Activated T-helper 17 cell treated with anti-CD3 and anti-CD28 coated beads, Interleukin-2, amount 50 U/mL, for 72 hours (primary cell): ENCODE results near the gene SPATA18. TPM values are rescaled to one million over a fixed set of nuclear protein-coding genes. Genes with fewer than 3 reads are reported as not detected.

Source experiments
- ATAC-seq: fragments of 150-1000 bp; cut with Tn5 transposase; replicated peaks from 2 replicates; pipeline ENCODE4 v1.10.0; 2021; ENCODE audit warnings: mild to moderate bottlenecking, moderate library complexity
- H3K27ac Mint-ChIP-seq: one replicate; pipeline ENCODE4 v1.8.0; 2022; ENCODE audit warnings: mixed read lengths
- H3K27me3 Mint-ChIP-seq: one replicate; pipeline ENCODE4 v1.8.0; 2022; ENCODE audit warnings: mixed read lengths
- H3K36me3 Mint-ChIP-seq: one replicate; pipeline ENCODE4 v1.8.0; 2022; ENCODE audit warnings: low read depth, mild to moderate bottlenecking, mixed read lengths
- H3K4me1 Mint-ChIP-seq: one replicate; pipeline ENCODE4 v1.8.0; 2022; ENCODE audit warnings: mixed read lengths
- H3K4me3 Mint-ChIP-seq: one replicate; pipeline ENCODE4 v1.8.0; 2022; ENCODE audit warnings: mild to moderate bottlenecking, mixed read lengths
- H3K9me3 Mint-ChIP-seq: one replicate; pipeline ENCODE4 v1.8.0; 2022; ENCODE audit warnings: mixed read lengths
- total RNA-seq, 2 donors: library from RNA; stranded (reverse); gene quantifications; one replicate each; pipeline ENCODE4 v1.2.3, GENCODE V29; 2022

The SPATA18 gene
- total RNA-seq, 2 donors from 2014 or later, result 0.13 to 0.19 TPM

- peak overlapping the region; percentile 79 for H3K27ac Mint-ChIP-seq
- ATAC-seq, result no peak
- H3K4me3 Mint-ChIP-seq, result peak overlapping the region; percentile 80
- H3K9me3 Mint-ChIP-seq, result no peaks in the 10 kb centered on the region
- H3K4me1 Mint-ChIP-seq, result peaks cover 18% of the 10 kb centered on the region
- peaks cover under 1% of the 10 kb centered on the region for H3K36me3 Mint-ChIP-seq
- peaks cover 9% of the 10 kb centered on the region for H3K27me3 Mint-ChIP-seq
Observed at GRCh38 chr4:52036886-52037530, 14.1 kb upstream of the SPATA18 start.

GRCh38 chr4:52037689-52038102 is 13.4 kb upstream of the SPATA18 start:
- Mint-ChIP-seq H3K27me3 (peaks cover 15% of the 10 kb centered on the region), H3K9me3 (no peaks in the 10 kb centered on the region), H3K4me3 (peak overlapping the region; percentile 80), H3K27ac (peak overlapping the region; percentile 79), H3K4me1 (peaks cover 18% of the 10 kb centered on the region), H3K36me3 (no peaks in the 10 kb centered on the region)
- peak; percentile 65 for ATAC-seq

- peak within 1 kb of the TSS; percentile 79 for H3K27ac Mint-ChIP-seq
- H3K27me3 Mint-ChIP-seq, result peaks cover 18% of the 10 kb centered on the region
- peaks cover 18% of the 10 kb centered on the region for H3K4me1 Mint-ChIP-seq
- no peaks in the 10 kb centered on the region for H3K9me3 Mint-ChIP-seq
- peak; percentile 95 for ATAC-seq
- peak within 1 kb of the TSS; percentile 80 for H3K4me3 Mint-ChIP-seq
- no peaks in the 10 kb centered on the region for H3K36me3 Mint-ChIP-seq
Observed at GRCh38 chr4:52038103-52038912, 12.8 kb upstream of the SPATA18 start, which contains the start of gene SGCB. SGCB (minus strand) TSS chr4:52038299; CDS start chr4:52038259, 40 bp downstream.

- Mint-ChIP-seq H3K4me1 (no peaks in the 10 kb centered on the region), H3K27ac (no peak overlapping the region), H3K9me3 (no peaks in the 10 kb centered on the region), H3K4me3 (no peak overlapping the region), H3K36me3 (no peaks in the 10 kb centered on the region), H3K27me3 (peaks cover 46% of the 10 kb centered on the region)
- no peak for ATAC-seq
Observed at GRCh38 chr4:52045028-52045427, 6.1 kb upstream of the SPATA18 start.

- Mint-ChIP-seq H3K36me3 (no peaks in the 10 kb centered on the region), H3K4me1 (peaks cover 7% of the 10 kb centered on the region), H3K27ac (no peak overlapping the region), H3K9me3 (no peaks in the 10 kb centered on the region), H3K27me3 (peaks cover 46% of the 10 kb centered on the region), H3K4me3 (no peak overlapping the region)
- ATAC-seq, result no peak
Observed at GRCh38 chr4:52049266-52049665, 1.8 kb upstream of the SPATA18 start.

- no peaks in the 10 kb centered on the region for H3K9me3 Mint-ChIP-seq
- peak; percentile 53 for ATAC-seq
- no peak overlapping the region for H3K27ac Mint-ChIP-seq
- H3K4me3 Mint-ChIP-seq, result peak overlapping the region; percentile 65
- H3K36me3 Mint-ChIP-seq, result no peaks in the 10 kb centered on the region
- H3K4me1 Mint-ChIP-seq, result peaks cover 7% of the 10 kb centered on the region
- peaks cover 48% of the 10 kb centered on the region for H3K27me3 Mint-ChIP-seq
Observed at GRCh38 chr4:52051615-52052474, 741 bp downstream of the SPATA18 start.

GRCh38 chr4:52052475-52052780 is 1.3 kb downstream of the SPATA18 start:
- Mint-ChIP-seq H3K36me3 (no peaks in the 10 kb centered on the region), H3K9me3 (no peaks in the 10 kb centered on the region)

GRCh38 chr4:52054254-52054653 is 3.1 kb downstream of the SPATA18 start:
- Mint-ChIP-seq H3K27ac (no peak overlapping the region), H3K27me3 (peaks cover 46% of the 10 kb centered on the region)
- no peak for ATAC-seq

More at GRCh38 chr4:52052475-52052780, 1.3 kb downstream of the SPATA18 start:
- peak overlapping the region; percentile 65 for H3K4me3 Mint-ChIP-seq
- no peak overlapping the region for H3K27ac Mint-ChIP-seq
- H3K27me3 Mint-ChIP-seq, result peaks cover 50% of the 10 kb centered on the region
- peaks cover 7% of the 10 kb centered on the region for H3K4me1 Mint-ChIP-seq
- no peak for ATAC-seq

GRCh38 chr4:52057196-52057595 is 6.1 kb downstream of the SPATA18 start:
- H3K36me3 Mint-ChIP-seq, result no peaks in the 10 kb centered on the region
- ATAC-seq, result no peak
- peaks cover 3% of the 10 kb centered on the region for H3K4me1 Mint-ChIP-seq
- H3K4me3 Mint-ChIP-seq, result no peak overlapping the region
- H3K27ac Mint-ChIP-seq, result no peak overlapping the region
- H3K9me3 Mint-ChIP-seq, result no peaks in the 10 kb centered on the region
- peaks cover 39% of the 10 kb centered on the region for H3K27me3 Mint-ChIP-seq

More at GRCh38 chr4:52054254-52054653, 3.1 kb downstream of the SPATA18 start:
- Mint-ChIP-seq H3K9me3 (no peaks in the 10 kb centered on the region), H3K4me1 (peaks cover 7% of the 10 kb centered on the region), H3K36me3 (no peaks in the 10 kb centered on the region), H3K4me3 (no peak overlapping the region)

GRCh38 chr4:52058275-52058674 is 7.2 kb downstream of the SPATA18 start:
- no peak overlapping the region for H3K27ac Mint-ChIP-seq
- H3K4me3 Mint-ChIP-seq, result no peak overlapping the region
- no peaks in the 10 kb centered on the region for H3K36me3 Mint-ChIP-seq

GRCh38 chr4:52059372-52059771 is 8.3 kb downstream of the SPATA18 start:
- no peak for ATAC-seq
- no peaks in the 10 kb centered on the region for H3K9me3 Mint-ChIP-seq
- peaks cover 18% of the 10 kb centered on the region for H3K27me3 Mint-ChIP-seq
- no peaks in the 10 kb centered on the region for H3K4me1 Mint-ChIP-seq
- H3K27ac Mint-ChIP-seq, result no peak overlapping the region
- no peak overlapping the region for H3K4me3 Mint-ChIP-seq
- no peaks in the 10 kb centered on the region for H3K36me3 Mint-ChIP-seq

More at GRCh38 chr4:52058275-52058674, 7.2 kb downstream of the SPATA18 start:
- Mint-ChIP-seq H3K27me3 (peaks cover 28% of the 10 kb centered on the region), H3K9me3 (no peaks in the 10 kb centered on the region), H3K4me1 (no peaks in the 10 kb centered on the region)
- ATAC-seq, result no peak

GRCh38 chr4:52069571-52069970 is 18.5 kb downstream of the SPATA18 start:
- no peak overlapping the region for H3K27ac Mint-ChIP-seq
- H3K4me3 Mint-ChIP-seq, result no peak overlapping the region
- no peaks in the 10 kb centered on the region for H3K4me1 Mint-ChIP-seq
- H3K27me3 Mint-ChIP-seq, result peaks cover 39% of the 10 kb centered on the region
- peaks cover 3% of the 10 kb centered on the region for H3K9me3 Mint-ChIP-seq
- no peaks in the 10 kb centered on the region for H3K36me3 Mint-ChIP-seq
- ATAC-seq, result no peak

GRCh38 chr4:52071791-52072546 is 20.9 kb downstream of the SPATA18 start:
- H3K4me3 Mint-ChIP-seq, result no peak overlapping the region
- H3K27me3 Mint-ChIP-seq, result peaks cover 53% of the 10 kb centered on the region
- peaks cover 3% of the 10 kb centered on the region for H3K9me3 Mint-ChIP-seq
- no peaks in the 10 kb centered on the region for H3K4me1 Mint-ChIP-seq
- no peak for ATAC-seq
- H3K27ac Mint-ChIP-seq, result no peak overlapping the region
- H3K36me3 Mint-ChIP-seq, result no peaks in the 10 kb centered on the region

GRCh38 chr4:52076731-52077130 is 25.6 kb downstream of the SPATA18 start:
- H3K36me3 Mint-ChIP-seq, result no peaks in the 10 kb centered on the region
- H3K9me3 Mint-ChIP-seq, result no peaks in the 10 kb centered on the region
- H3K4me1 Mint-ChIP-seq, result no peaks in the 10 kb centered on the region
- H3K27me3 Mint-ChIP-seq, result peaks cover 60% of the 10 kb centered on the region
- H3K4me3 Mint-ChIP-seq, result no peak overlapping the region
- H3K27ac Mint-ChIP-seq, result no peak overlapping the region
- ATAC-seq, result no peak
